CD4-positive, alpha-beta T cell (primary cell): ENCODE results near the gene EFR3B. TPM values are rescaled to one million over a fixed set of nuclear protein-coding genes. Genes with fewer than 3 reads are reported as not detected.

Experiments used
- ATAC-seq: fragments of 200-7000 bp; cut with Tn5 transposase; one replicate; pipeline ENCODE4 v1.10.0; 2022; ENCODE audit warnings: mild to moderate bottlenecking; ENCODE audit not compliant: poor library complexity
- CTCF ChIA-PET: fragments of 350-600 bp; sonication (Branson Sonifier 250); formaldehyde crosslinking; loops from one replicate; lab custom pipeline; 2021; ENCODE audit warnings: antibody characterized with exemption, inconsistent platforms; lab: Charles Lee
- POLR2A ChIA-PET: fragments of 350-600 bp; sonication (Branson Sonifier 250); formaldehyde crosslinking; loops from one replicate; lab custom pipeline; 2021; ENCODE audit warnings: antibody characterized with exemption, inconsistent platforms; lab: Charles Lee
- DNase-seq, 14 experiments: peaks; one replicate each; pipeline ENCODE4 v3.0.0-alpha.2; 2013 to 2020; ENCODE audit warnings: mixed read lengths in 2 of 14
- H3K27ac ChIP-seq, 2 donors: one replicate each; pipeline versions ENCODE4 v1.5.1 to v1.7.0; 2013; ENCODE audit warnings: low read length in 2 of 2, low read depth in 1 of 2, mild to moderate bottlenecking in 1 of 2
- H3K27me3 ChIP-seq, 2 experiments: 1 replicate in 1 of 2; 2 replicates in 1 of 2; pipeline versions ENCODE4 v1.6.1 to v1.7.0; 2013; ENCODE audit warnings: low read length in 2 of 2, control low read depth in 1 of 2, mild to moderate bottlenecking in 1 of 2, moderate library complexity in 1 of 2; ENCODE audit not compliant: insufficient read depth in 2 of 2, control insufficient read depth in 1 of 2
- H3K36me3 ChIP-seq: one replicate; pipeline ENCODE4 v1.6.1; 2013; ENCODE audit warnings: low read length, control low read depth; ENCODE audit not compliant: insufficient read depth
- H3K4me1 ChIP-seq: one replicate; pipeline ENCODE4 v1.6.1; 2013; ENCODE audit warnings: low read length, control low read depth; ENCODE audit not compliant: insufficient read depth
- H3K4me3 ChIP-seq: one replicate; pipeline ENCODE4 v1.5.1; 2013; ENCODE audit warnings: mild to moderate bottlenecking, low read length, moderate library complexity
- H3K9me3 ChIP-seq, 2 experiments: 1 replicate in 1 of 2; 2 replicates in 1 of 2; pipeline versions ENCODE4 v1.6.1 to v1.7.0; 2013; ENCODE audit warnings: low read length in 2 of 2, mild to moderate bottlenecking in 2 of 2, control low read depth in 1 of 2, moderate library complexity in 1 of 2; ENCODE audit not compliant: control insufficient read depth in 1 of 2, insufficient read depth in 1 of 2
- H3K27ac Mint-ChIP-seq: one replicate; pipeline ENCODE4 v1.8.0; 2020; ENCODE audit warnings: mixed read lengths
- H3K27me3 Mint-ChIP-seq: one replicate; pipeline ENCODE4 v1.8.0; 2021; ENCODE audit warnings: mixed read lengths
- H3K36me3 Mint-ChIP-seq: one replicate; pipeline ENCODE4 v1.8.0; 2021; ENCODE audit warnings: low read depth, mixed read lengths
- H3K4me1 Mint-ChIP-seq: one replicate; pipeline ENCODE4 v1.8.0; 2021; ENCODE audit warnings: low read depth, mixed read lengths
- H3K4me3 Mint-ChIP-seq: one replicate; pipeline ENCODE4 v1.8.0; 2020; ENCODE audit warnings: mild to moderate bottlenecking, mixed read lengths
- H3K9me3 Mint-ChIP-seq: one replicate; pipeline ENCODE4 v1.8.0; 2020; ENCODE audit warnings: mixed read lengths
- CTCF ChIP-seq: fragments of 200-600 bp; IDR thresholded peaks from one replicate; pipeline ENCODE4 v1.8.0; 2022; ENCODE audit warnings: antibody characterized with exemption, mild to moderate bottlenecking
- intact Hi-C, 2 experiments: fragments of 100-400 bp; cut with DNase I in 1 of 2; cut with micrococcal nuclease in 1 of 2; formaldehyde crosslinking; loops; one replicate each; pipeline versions ENCODE4 v1.15.1 to v1.9.0; 2023 to 2025; cut with DNase I, micrococcal nuclease
- total RNA-seq, 174 experiments: library from RNA in 2 of 174; stranded (reverse) in 2 of 174; gene quantifications; one replicate each; pipeline ENCODE4 v1.2.3 and lab custom pipeline; 2021 to 2026

EFR3B gene
- total RNA-seq, 2 experiments from 2014 or later, result 0.11 TPM; not detected in 1

DNA sequence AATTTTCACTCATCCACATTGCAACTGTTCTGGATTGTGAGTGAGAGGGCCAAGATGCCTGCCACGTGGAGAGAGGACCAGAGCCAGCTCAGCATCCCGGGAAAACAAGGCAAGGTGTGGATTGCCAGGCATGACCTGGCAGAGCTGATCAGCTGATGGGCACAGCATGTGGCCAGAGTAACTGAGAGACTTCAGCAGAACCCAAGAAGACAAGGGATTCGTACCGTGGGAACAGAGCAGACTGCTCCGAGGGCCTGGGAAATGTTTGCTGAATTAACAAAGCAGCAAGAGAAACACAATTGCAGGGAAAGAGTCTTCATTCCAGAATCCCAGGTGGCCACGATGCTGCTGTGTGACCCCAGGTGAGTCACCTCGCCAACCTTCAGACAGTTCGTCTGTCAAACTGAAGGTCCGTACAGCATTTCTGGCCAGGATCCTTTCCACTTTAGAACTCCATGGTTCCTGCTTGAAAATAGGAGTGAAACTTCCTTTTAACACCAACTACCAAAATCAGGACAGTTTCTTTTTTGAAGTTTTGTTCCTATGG, 152.8 kb downstream of the EFR3B start:
- POLR2A ChIA-PET, result no interaction called here
- Histone ChIP-seq H3K9me3 (no peaks in the 10 kb centered on the region), H3K27ac (no peak overlapping the region), H3K27me3 (no peaks in the 10 kb centered on the region), H3K4me3 (no peak overlapping the region), H3K4me1 (peaks cover 6% of the 10 kb centered on the region), H3K36me3 (no peaks in the 10 kb centered on the region)
- Mint-ChIP-seq H3K4me1 (peaks cover 8% of the 10 kb centered on the region), H3K9me3 (no peaks in the 10 kb centered on the region), H3K27ac (no peak overlapping the region), H3K4me3 (no peak overlapping the region), H3K27me3 (no peaks in the 10 kb centered on the region), H3K36me3 (no peaks in the 10 kb centered on the region)
- CTCF ChIA-PET, result no interaction called here
- DNase-seq (no peak), ATAC-seq (no peak)
- intact Hi-C loops, result loop anchor here in 1 of 2 experiments (5.0 kb wide), 1 partner anchor 782 kb away; no protein-coding TSS in a partner anchor
- no peak for TF ChIP-seq CTCF

DNA sequence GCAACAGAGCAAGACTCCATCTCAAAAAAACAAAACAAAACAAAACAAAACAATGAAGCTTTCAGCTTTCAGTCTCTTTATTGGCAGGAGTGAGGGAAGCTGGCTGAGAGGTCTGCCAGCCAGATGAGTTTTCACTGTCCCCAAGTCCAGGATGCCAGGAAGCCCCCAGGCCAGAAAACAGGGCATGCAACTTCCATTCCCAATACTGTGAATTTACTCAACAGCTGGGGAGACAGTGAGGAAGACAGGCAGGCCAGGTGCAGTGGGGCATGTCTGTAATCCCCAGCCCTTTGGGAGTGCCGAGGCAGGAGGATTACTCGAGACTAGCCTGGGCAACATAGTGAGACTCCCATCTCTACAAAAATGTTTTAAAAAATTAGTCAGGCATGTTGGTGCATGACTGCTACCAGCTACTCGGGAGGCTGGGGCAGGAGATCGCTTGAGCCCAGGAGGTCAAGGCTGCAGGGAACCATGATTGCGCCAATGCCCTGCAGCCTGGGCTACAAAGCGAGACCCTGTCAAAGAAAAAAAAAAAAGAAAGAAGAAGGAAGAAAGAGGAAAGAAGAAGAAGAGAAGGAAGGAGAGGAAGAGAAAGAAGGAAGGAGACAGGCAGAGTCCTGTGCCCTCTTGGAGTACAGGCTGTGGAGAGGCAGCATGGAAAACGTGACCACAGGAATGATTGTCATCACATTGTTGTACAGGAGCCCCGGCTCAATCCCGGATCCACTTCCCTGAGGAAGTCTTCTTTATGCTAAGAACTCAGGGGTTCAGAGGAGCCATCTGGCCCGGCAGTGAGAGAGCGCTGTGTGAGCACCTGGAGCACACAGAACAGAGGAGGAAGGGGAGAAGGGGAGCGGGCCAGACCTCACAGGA, 155.7 kb downstream of the EFR3B start:
- ATAC-seq (no peak), DNase-seq (no peak)
- H3K27me3 ChIP-seq, result no peaks in the 10 kb centered on the region
- H3K4me3 ChIP-seq, result no peak overlapping the region
- H3K27ac ChIP-seq, result no peak overlapping the region
- no peaks in the 10 kb centered on the region for H3K9me3 ChIP-seq
- Mint-ChIP-seq H3K27me3 (no peaks in the 10 kb centered on the region), H3K27ac (no peak overlapping the region), H3K4me3 (no peak overlapping the region), H3K4me1 (peaks cover 17% of the 10 kb centered on the region), H3K36me3 (no peaks in the 10 kb centered on the region), H3K9me3 (no peaks in the 10 kb centered on the region)
- intact Hi-C loops, result loop anchor here (2.0 to 5.0 kb wide), 5 partner anchors 31 to 787 kb away; no protein-coding TSS in a partner anchor
- POLR2A ChIA-PET, result no interaction called here
- H3K4me1 ChIP-seq, result peaks cover 17% of the 10 kb centered on the region
- H3K36me3 ChIP-seq, result no peaks in the 10 kb centered on the region
- CTCF ChIA-PET, result interaction anchor here (1.2 kb wide), 2 partner anchors 31 to 222 kb away, joined by 4 read pairs; no protein-coding TSS in a partner anchor
- no peak for TF ChIP-seq CTCF

DNA sequence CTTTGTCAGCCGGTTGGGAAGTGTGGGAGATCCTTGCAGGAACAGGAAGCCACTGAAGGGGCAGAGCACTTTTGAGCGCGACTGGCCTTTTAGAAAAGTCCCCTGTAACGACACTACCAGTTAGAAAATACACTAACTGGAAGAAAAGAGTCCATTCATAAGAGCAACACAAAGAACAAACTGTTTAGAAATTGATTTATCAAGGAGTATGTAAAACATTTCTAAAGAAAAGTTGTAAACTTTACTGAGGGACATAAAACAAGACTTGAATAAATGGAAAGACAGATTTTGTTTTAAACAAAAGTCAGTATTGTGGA, 156.3 kb downstream of the EFR3B start:
- H3K4me1 ChIP-seq, result peaks cover 20% of the 10 kb centered on the region
- ChIA-PET POLR2A (no interaction called here), CTCF (no interaction called here)
- intact Hi-C loops, result loop anchor here in 1 of 2 experiments (5.0 kb wide), 1 partner anchor 786 kb away; no protein-coding TSS in a partner anchor
- ATAC-seq (no peak), DNase-seq (no peak)
- H3K4me3 ChIP-seq, result no peak overlapping the region
- H3K27ac Mint-ChIP-seq, result no peak overlapping the region
- H3K4me1 Mint-ChIP-seq, result peaks cover 18% of the 10 kb centered on the region
- H3K9me3 Mint-ChIP-seq, result no peaks in the 10 kb centered on the region
- TF ChIP-seq CTCF, result no peak
- no peaks in the 10 kb centered on the region for H3K27me3 ChIP-seq
- H3K27ac ChIP-seq, result no peak overlapping the region
- H3K36me3 Mint-ChIP-seq, result no peaks in the 10 kb centered on the region
- H3K27me3 Mint-ChIP-seq, result no peaks in the 10 kb centered on the region
- no peaks in the 10 kb centered on the region for H3K9me3 ChIP-seq
- no peaks in the 10 kb centered on the region for H3K36me3 ChIP-seq
- no peak overlapping the region for H3K4me3 Mint-ChIP-seq
